Gastroesophageal sphincter (tissue), 4 donors: ENCODE results near the gene TP53I3. TPM values are rescaled to one million over a fixed set of nuclear protein-coding genes. Genes with fewer than 3 reads are reported as not detected.
A peak's percentile ranks its signal among the peaks of the same experiment; 100 is the strongest.

Experiments
- ATAC-seq: fragments of 150-250 bp; one replicate; pipeline ENCODE4 v1.9.1; 2016; ENCODE audit warnings: mild to moderate bottlenecking, moderate library complexity
- H3K27ac ChIP-seq, 4 donors: fragments of 200-600 bp; sonication (generic) in 3 of 4; 1 replicate in 3 of 4; 2 replicates in 1 of 4; pipeline ENCODE4 v1.5.1; 2016 to 2019
- H3K27me3 ChIP-seq: fragments of 200-600 bp; sonication (generic); one replicate; pipeline ENCODE4 v1.5.1; 2019
- H3K36me3 ChIP-seq, 2 donors: fragments of 200-600 bp; sonication (generic); one replicate each; pipeline ENCODE4 v1.5.1; 2019; ENCODE audit warnings: control low read depth in 1 of 2
- H3K4me1 ChIP-seq, 3 donors: fragments of 200-600 bp; sonication (generic); 1 replicate in 2 of 3; 2 replicates in 1 of 3; pipeline ENCODE4 v1.5.1; 2016 to 2019; ENCODE audit warnings: control low read depth in 2 of 3
- H3K4me3 ChIP-seq, 2 donors: fragments of 200-600 bp; sonication (generic); one replicate each; pipeline ENCODE4 v1.5.1; 2019; ENCODE audit warnings: mild to moderate bottlenecking in 1 of 2, moderate library complexity in 1 of 2
- H3K9me3 ChIP-seq, 3 donors: fragments of 200-600 bp; sonication (generic); one replicate each; pipeline ENCODE4 v1.5.1; 2017 to 2019; ENCODE audit warnings: control low read depth in 2 of 3
- EP300 ChIP-seq: sonication (generic); formaldehyde crosslinking; IDR thresholded peaks from one replicate; pipeline ENCODE4 v1.6.1; 2017; ENCODE audit warnings: antibody characterized with exemption, mild to moderate bottlenecking
- POLR2A ChIP-seq, 2 donors: fragments of 450-650 bp; IDR thresholded peaks; one replicate each; pipeline ENCODE4 v1.6.1; 2017; ENCODE audit warnings: antibody characterized with exemption in 2 of 2, mild to moderate bottlenecking in 2 of 2, moderate library complexity in 1 of 2
- POLR2AphosphoS5 ChIP-seq: sonication (generic); formaldehyde crosslinking; IDR thresholded peaks from one replicate; pipeline ENCODE4 v1.6.1; 2017; ENCODE audit warnings: antibody characterized with exemption
- WGBS, 2 donors: methylation state at CpG; one replicate each; pipeline ENCODE4 v1.1.5; 2018; ENCODE audit warnings: low coverage in 1 of 2; 5-methylcytosine and 5-hydroxymethylcytosine counted together
- total RNA-seq, 4 donors: library from RNA; depleted of rRNA; stranded (reverse); fragments of >200 nt; gene quantifications; one replicate each; pipeline ENCODE4 v1.1.0, GENCODE V29; 2016
- TF ChIP-seq, protein P1 (sequence below), 4 experiments: fragments of 200-600 bp in 2 of 4; fragments of 450-650 bp in 2 of 4; sonication (generic) in 1 of 4; IDR thresholded peaks; one replicate each; pipeline ENCODE4 v1.5.1; 2017 to 2019; ENCODE audit warnings: antibody characterized with exemption in 4 of 4, mild to moderate bottlenecking in 2 of 4, moderate library complexity in 2 of 4

The TP53I3 gene
- total RNA-seq, 4 donors from 2014 or later: 5.6 to 10.1 (median 8.9) TPM

DNA sequence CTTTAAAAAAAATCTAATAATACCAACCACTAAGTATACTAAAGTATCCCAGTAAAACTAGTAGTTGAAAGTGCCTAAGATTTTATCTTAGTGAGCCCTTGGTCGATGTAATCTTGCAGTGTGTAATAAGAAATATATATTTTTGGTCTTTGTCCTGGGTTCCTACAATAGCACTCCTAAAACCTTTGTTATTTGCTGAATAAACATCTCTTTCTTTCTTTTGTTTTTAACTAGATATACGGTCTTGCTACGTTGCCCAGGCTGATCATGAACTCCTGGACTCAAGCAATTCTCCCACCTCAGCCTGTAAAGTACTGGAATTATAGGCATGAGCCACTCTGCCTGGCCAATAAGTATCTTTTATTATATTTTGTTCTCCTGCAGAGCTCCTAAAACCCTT lies 2.4 kb upstream of the TP53I3 start:
- no peaks in the 10 kb centered on the region for H3K9me3 ChIP-seq
- TF ChIP-seq, protein P1, sequence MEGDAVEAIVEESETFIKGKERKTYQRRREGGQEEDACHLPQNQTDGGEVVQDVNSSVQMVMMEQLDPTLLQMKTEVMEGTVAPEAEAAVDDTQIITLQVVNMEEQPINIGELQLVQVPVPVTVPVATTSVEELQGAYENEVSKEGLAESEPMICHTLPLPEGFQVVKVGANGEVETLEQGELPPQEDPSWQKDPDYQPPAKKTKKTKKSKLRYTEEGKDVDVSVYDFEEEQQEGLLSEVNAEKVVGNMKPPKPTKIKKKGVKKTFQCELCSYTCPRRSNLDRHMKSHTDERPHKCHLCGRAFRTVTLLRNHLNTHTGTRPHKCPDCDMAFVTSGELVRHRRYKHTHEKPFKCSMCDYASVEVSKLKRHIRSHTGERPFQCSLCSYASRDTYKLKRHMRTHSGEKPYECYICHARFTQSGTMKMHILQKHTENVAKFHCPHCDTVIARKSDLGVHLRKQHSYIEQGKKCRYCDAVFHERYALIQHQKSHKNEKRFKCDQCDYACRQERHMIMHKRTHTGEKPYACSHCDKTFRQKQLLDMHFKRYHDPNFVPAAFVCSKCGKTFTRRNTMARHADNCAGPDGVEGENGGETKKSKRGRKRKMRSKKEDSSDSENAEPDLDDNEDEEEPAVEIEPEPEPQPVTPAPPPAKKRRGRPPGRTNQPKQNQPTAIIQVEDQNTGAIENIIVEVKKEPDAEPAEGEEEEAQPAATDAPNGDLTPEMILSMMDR (IDR thresholded peaks at IDR 0.05): no peak
- TF ChIP-seq POLR2A (IDR thresholded peaks at IDR 0.05) (no peak), EP300 (no peak), POLR2AphosphoS5 (no peak)
- no peak for ATAC-seq
- WGBS, 2 donors: 77 to 87% methylated on average over 2 to 3 of the region's 3 CpGs
- peaks cover 0 to 24% (median 11%) of the 10 kb centered on the region in 3 donors for H3K4me1 ChIP-seq
- peaks cover 0 to 34% of the 10 kb centered on the region in 2 donors for H3K36me3 ChIP-seq
- no peaks in the 10 kb centered on the region for H3K27me3 ChIP-seq
- no peak overlapping the region for H3K4me3 ChIP-seq
- no peak overlapping the region for H3K27ac ChIP-seq

DNA sequence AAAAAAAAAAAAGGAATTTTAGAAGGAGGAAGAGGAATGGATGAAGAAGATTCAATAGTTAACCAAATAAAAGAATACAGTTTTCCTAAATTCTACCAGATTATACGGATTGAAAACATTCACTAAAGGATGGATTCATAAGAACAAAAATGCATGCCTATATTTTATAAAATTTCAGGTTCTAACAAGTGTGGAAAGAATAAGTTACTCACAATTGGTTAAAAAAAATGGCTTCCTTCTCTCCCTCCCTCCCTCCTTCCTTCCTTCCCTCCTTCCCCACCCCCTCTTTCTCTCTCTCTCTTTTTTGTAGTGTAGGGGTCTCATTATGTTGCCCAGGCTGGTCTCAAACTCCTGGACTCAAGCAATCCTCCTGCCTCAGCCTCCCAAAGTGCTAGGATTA lies 1.6 kb upstream of the TP53I3 start:
- no peak overlapping the region for H3K27ac ChIP-seq
- H3K4me3 ChIP-seq: no peak overlapping the region
- ATAC-seq: no peak
- H3K27me3 ChIP-seq: no peaks in the 10 kb centered on the region
- TF ChIP-seq POLR2AphosphoS5 (no peak), EP300 (no peak), POLR2A (IDR thresholded peaks at IDR 0.05) (no peak)
- TF ChIP-seq, protein P1 (IDR thresholded peaks at IDR 0.05): no peak
- H3K9me3 ChIP-seq: no peaks in the 10 kb centered on the region
- H3K4me1 ChIP-seq: peaks cover 0 to 24% (median 11%) of the 10 kb centered on the region in 3 donors
- WGBS, 2 donors: 75 to 78% methylated on average over 1 of the region's 1 CpG
- H3K36me3 ChIP-seq: peaks cover 0 to 41% of the 10 kb centered on the region in 2 donors

DNA sequence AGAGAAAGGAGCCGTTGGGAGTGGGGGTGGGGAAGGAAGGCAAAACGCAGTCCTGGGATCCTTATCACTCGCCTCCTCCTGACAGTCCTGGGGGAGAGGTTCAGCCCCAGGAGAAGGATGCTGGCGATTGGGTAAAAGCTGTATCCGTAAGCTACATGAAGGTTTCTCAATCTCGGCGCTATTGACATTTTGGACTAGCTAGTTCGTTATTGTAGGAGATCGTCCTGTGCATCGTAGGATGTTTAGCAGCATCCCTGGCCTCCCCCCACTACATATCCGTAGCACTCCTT lies 511 bp upstream of the TP53I3 start:
- peak; percentile 20 for ATAC-seq
- TF ChIP-seq, protein P1 (IDR thresholded peaks at IDR 0.05): no peak
- TF ChIP-seq EP300 (no peak), POLR2A (IDR thresholded peaks at IDR 0.05) (no peak), POLR2AphosphoS5 (no peak)

DNA sequence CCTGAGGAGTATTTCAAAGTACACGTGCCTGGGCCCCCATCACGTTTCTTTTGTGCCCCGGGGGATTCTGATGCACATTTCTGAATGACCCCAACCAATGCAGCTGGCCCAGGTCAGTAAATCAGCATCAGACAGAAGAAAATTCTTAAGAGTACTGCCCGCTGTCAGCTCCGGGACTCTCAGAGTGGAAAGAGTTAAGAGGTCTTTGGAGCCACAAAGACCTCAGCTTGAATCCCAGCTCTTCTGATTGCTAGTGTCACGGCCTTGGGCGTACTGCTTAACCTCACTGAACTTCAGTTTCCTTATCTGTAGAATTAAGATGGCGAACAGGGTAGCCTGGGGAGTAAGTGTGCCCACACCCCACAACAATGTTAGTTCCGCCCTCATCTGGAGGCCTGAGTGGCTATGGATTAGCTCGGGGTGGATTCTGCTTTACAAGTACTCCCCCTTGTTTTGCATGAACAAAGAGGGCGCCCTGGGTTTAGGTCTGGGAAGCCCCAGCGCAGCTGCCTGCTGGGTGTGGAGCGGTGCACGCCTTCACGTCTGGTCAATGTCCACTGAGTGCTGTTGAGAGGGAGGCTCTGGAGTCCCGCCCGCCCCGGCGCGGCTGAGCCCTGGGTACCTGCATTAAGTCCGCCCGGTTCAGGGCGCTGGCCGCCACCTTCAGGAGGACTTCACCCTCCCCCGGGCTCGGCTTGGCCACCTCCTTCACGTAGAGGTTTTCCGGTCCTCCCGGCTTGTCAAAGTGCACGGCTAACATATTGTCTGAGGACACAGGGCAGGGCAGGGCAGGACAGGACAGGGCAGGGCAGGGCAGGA lies 858 bp downstream of the TP53I3 start:
- 11% methylated on average over 3 of the region's 30 CpGs; no CpG with 5 or more reads in 1 of the 2 donors for WGBS, 2 donors
- peaks cover 0 to 24% (median 11%) of the 10 kb centered on the region in 3 donors for H3K4me1 ChIP-seq
- H3K27ac ChIP-seq: peak overlapping the region; percentile 47 to 96 (median 90)
- peak; percentile 46 for ATAC-seq
- TF ChIP-seq EP300 (no peak), POLR2A (IDR thresholded peaks at IDR 0.05) (peak in 1 of 2 donors; percentile 5)
- H3K9me3 ChIP-seq: no peaks in the 10 kb centered on the region
- H3K27me3 ChIP-seq: no peaks in the 10 kb centered on the region
- peaks cover 0 to 61% of the 10 kb centered on the region in 2 donors for H3K36me3 ChIP-seq
- H3K4me3 ChIP-seq: peak overlapping the region; percentile 42 to 63

More for the DNA sequence above, 511 bp upstream of the TP53I3 start:
- no peaks in the 10 kb centered on the region for H3K9me3 ChIP-seq
- peaks cover 0 to 49% of the 10 kb centered on the region in 2 donors for H3K36me3 ChIP-seq
- peaks cover 0 to 24% (median 11%) of the 10 kb centered on the region in 3 donors for H3K4me1 ChIP-seq
- peak overlapping the region; percentile 51 to 96 (median 90) for H3K27ac ChIP-seq
- H3K27me3 ChIP-seq: no peaks in the 10 kb centered on the region
- 0 to 5% methylated on average over 7 to 11 of the region's 11 CpGs for WGBS, 2 donors
- peak overlapping the region; percentile 42 to 63 for H3K4me3 ChIP-seq

DNA sequence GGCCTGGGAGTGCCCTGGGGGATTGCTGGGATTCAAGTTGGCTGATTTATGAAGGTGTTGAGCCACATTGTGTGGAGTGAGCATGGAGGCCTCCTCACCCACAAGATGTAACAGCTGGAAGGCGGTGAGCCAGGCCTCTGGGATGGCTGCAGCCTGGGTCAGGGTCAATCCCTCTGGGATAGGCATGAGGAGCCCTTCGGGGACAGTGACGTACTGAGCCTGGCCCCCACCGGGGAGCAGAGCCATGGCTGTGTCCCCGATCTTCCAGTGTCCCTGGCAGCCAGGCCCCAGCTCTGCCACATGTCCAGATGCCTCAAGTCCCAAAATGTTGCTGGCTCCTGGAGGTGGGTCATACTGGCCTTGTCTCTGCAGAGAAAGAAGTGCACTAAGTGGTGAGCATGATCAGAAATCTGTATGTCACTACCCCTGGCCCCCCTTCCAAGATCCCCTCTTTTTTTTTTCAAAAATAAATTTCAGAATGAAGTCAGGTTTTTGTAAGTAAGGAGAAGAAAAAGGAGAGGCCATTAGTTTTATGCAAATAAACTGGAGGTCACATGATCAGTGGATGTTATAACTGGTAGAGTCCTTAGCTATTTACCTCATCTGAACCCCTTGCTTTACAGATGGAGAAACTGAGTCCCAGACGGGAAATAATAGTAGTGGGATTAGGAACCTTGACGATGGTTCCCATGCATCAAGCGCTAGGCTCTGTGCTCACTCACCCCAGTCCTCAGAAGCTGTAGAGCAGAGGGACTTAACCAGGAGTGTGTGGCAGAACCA lies 1.7 kb downstream of the TP53I3 start:
- ATAC-seq: no peak
- Histone ChIP-seq H3K27me3 (no peaks in the 10 kb centered on the region), H3K36me3 (peaks cover 0 to 54% of the 10 kb centered on the region in 2 donors), H3K4me3 (peak overlapping the region in 1 of 2 donors; percentile 63), H3K9me3 (no peaks in the 10 kb centered on the region), H3K27ac (peak overlapping the region in 3 of 4 donors; percentile 90 to 96 (median 91)), H3K4me1 (peaks cover 0 to 26% (median 11%) of the 10 kb centered on the region in 3 donors)
- 74% methylated on average over 3 of the region's 8 CpGs; no CpG with 5 or more reads in 1 of the 2 donors for WGBS, 2 donors
- TF ChIP-seq POLR2A (IDR thresholded peaks at IDR 0.05) (no peak), POLR2AphosphoS5 (no peak), EP300 (no peak)
- TF ChIP-seq, protein P1 (IDR thresholded peaks at IDR 0.05): no peak
